HG03565 (cell line): ENCODE measurements around the gene CTDSP2.
A peak's percentile ranks its signal among the peaks of the same experiment; 100 is the strongest.
"Not testable (repeated sequence)": the region's sequence is repeated elsewhere in the genome, so short reads cannot be mapped to it uniquely, and the experiment has no call there.

Experiments used
- ATAC-seq: cut with Tn5 transposase; IDR thresholded peaks from one replicate; pipeline ENCODE4 v1.9.1; 2021; ENCODE audit warnings: mild to moderate bottlenecking, moderate library complexity; ENCODE audit not compliant: unreplicated experiment

CTDSP2 gene

DNA sequence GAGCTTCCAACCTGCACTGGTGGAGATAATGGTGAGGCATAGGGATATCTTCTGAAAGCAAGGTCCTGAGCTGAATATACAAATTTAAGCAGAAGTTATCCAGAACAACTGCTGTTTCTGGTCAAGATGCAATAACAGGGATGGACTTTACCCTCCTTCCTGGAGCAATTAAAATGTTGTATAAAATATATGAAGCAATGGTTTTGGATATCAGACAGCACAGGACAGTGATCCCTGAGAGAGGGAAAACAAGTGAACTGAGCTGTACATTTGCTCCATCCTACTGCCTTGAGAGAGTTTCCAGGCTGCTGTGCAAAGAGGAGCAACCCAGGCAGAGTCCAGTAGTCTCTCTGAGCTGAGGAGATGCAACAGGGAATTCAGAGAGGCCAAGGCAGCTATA is 36.0 kb upstream of the CTDSP2 start:
- ATAC-seq, result no peak

DNA sequence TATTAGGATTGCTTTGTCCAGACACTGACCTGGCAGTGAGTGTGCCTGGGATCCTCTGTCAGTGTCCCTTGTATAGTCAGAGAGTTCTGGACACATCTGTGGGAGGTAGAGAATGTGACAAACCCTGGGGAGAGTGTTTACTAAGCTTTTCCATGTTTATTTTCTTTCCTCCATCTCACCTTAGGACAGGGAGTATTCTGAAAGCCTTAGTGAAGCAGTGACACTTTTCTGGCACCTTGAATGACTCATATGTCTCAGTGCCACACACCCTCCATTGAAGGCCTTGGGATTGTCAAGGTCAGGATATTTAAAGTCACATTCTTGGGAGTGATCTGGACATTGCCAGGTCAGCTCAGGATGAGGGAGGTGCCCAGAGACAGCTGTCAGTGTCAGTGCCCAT is 34.9 kb upstream of the CTDSP2 start:
- no peak for ATAC-seq

DNA sequence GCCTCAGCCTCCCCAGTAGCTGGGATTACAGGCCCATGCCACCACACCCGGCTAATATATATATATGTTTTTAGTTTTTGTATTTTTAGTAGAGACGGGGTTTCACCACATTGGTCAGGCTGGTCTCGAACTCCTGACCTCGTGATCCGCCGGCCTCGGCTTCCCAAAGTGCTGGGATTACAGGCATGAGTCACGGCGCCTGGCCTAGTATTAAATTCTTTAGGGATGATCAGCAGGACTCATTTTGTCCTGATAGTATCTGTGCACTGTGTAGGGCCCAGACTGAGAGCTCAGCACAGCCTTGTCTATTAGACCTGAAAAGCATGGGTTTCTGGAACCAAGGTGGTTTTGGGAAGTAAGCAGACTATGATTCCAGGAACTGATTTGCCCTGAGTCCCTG is 34.5 kb upstream of the CTDSP2 start:
- not testable (repeated sequence) for ATAC-seq

DNA sequence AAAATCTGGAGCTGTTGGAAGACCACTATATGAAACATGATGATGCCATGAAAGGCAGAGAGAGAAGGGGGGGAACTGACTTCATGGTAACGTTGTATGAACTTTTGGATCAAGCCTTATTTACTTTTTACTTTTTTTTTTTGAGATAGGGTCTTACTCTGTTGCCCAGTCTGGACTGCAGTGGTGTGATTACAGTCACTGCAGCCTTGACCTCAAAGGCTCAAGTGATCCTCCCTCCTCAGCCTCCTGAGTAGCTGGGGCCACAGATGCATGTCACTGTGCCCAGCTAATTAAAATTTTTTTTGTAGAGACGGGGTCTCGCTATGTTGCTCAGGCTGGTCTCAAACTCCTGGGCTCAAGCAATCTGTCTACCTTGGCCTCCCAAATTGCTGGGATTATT is 31.3 kb upstream of the CTDSP2 start:
- no peak for ATAC-seq

DNA sequence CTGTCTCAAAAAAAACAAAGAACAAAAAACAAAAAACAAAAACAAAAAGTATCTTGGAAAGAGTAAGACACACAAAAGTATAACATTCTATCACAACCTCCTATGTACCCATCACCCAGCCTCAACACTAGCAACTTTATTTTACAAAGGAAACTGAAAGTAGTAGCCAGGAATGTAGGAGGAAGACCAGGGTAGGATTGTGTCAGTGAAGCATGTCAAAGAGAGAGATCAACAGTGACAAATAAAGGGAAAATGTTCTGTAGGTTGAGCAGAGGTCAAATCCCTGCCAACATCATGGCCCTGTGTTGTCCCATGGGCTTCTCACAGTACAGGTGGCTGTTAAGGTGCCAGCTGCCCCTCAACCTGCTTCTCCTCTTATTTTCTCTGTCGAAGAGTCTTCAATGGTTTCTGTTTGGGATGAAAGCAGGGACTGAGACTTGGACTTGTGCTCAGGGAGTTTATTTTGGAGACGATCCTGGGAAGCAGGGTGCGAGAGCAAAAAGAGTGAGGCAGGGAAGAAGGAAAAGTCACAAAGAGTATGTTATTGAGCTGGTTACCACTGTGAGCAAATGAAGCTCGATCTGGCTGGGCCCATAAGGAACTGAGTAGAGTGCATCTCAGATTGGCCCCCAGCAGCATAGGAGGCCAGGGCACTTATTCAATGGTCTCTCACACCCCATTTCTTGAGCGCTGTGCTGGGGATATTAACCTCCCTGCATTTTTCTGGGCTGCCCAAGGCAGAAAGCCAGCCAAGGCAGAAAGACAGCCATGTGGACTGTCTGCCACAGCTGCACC is 29.4 kb upstream of the CTDSP2 start:
- no peak for ATAC-seq

DNA sequence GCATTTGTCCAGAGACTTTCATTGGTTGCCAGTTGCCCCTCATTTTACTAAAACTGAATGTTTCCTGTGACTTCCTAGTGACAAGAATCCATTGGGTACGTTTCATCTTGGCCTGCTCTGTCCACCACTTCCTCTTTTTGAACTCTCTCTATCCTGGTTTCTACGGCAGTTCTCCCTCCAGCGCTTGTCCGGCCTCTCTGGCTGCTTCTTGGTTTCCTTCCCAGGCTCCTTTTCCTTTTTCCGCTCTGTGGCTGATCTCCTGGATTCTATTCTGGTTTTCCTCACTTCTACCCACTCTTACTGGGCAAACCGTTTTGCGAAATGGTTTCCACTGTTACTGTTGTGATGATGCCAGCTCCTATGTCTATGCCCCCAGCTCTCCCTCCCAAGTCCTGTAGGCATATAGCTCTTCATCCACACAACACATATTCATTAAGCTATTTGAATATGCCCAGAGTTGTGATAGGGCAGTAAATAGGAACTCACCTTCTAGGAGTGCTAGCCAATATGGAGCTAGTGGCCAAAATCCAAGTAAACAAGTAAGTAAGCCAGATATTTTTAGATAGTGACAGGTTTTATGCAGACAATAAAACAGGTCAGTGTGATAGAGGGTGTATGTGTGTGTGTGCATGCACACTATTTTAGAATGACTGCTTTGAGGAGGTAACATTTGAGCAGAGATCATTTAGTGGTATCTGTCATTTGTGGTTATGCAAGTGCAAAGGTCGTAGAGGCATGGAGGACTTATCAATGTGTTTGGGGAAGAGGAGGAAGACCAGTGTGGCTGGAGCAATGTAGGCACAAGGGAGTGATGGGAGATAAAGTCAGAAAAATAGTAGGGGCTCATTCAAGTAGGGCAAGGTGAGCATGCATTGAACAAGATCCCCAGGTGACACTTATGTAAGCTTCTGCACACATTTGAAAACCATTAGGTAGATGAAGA is 27.9 kb upstream of the CTDSP2 start:
- ATAC-seq, result no peak

DNA sequence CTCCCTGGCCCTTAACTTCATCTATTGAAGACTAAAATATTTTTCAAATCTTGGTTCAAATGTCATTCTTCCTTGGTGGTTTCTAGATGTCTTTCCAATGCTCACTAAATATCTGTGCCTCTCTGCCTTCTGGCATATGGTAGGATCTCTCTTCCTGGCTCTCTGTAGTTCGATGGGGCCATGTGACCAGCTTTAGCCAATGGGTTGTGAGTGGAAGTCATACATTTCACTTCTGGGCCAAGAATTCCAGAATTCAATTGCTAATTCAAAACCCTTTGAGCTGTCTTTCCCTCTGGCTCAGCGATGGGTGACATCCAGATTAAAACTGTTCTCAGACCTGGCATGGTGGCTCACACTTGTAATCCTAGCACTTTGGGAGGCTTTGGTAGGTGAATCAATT is 25.8 kb upstream of the CTDSP2 start:
- ATAC-seq, result no peak

DNA sequence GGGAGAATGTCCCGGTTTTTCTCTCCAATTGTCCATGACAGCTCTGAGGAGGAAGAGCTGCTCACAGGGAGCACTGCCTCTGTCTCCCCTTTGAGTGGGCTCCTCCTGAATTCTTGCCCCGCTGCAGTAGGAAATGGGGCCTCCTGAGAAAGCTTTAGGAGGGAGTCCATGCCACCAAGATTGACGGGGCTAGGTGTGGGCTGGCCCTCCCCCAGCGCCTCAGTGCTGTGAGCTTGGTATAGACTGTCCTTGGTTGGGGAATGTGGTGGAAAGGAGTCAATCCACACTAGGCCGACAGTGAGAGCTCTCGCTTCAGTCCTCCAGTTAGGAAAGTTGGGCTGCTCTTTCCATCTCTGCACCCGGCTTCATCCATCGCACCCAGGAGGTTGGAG is 23.4 kb upstream of the CTDSP2 start:
- no peak for ATAC-seq

DNA sequence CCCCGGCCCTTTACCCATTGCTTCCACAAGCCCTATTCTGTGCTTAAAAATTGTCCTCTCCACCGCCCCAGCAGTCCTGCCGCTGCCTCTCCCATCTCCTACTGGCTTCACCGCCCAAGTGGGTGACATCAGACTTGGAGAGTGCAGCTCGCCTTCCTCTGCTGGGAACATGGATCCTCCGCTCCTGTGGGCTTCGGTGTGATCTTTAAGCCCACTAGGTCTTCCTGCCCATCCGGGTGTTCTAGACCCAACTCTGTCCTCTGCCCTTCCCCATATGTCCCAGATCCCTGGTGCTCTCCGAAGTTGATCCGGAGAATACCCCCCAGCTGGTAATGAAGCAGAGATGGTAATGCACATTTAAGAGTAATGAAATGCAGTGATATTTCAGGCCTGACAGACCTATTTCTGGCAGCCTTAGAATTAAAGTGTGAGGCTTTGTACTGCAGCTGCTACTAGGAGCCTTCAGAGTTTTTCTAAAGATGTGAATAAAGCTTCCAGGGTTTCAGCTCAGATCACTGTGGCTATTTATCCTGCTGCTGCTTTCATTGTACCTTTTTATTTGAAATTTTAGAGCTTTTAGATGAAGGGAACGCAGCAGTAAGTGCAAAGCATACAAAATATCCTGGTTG is 22.9 kb upstream of the CTDSP2 start:
- no peak for ATAC-seq

DNA sequence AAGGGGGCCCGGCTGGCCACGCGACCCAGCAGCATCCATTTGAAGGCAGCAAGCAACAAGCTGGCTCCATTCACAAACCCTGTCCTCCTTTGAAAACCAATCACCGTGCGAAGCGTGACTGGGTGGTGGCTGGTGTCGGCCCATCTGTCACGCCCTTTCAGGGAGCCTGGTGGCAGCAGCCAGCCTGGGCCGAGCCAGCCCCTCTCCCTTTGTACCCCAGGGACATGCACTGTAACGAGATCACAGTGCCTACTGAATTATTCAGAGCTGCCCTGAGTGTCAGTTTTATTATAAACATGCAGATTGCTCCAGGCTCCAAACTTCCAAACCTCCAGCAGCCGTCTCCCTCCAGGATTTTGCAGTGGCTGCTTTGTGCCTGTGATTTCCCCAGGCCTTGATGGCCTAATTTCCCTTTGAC is 22.3 kb upstream of the CTDSP2 start:
- ATAC-seq, result no peak

DNA sequence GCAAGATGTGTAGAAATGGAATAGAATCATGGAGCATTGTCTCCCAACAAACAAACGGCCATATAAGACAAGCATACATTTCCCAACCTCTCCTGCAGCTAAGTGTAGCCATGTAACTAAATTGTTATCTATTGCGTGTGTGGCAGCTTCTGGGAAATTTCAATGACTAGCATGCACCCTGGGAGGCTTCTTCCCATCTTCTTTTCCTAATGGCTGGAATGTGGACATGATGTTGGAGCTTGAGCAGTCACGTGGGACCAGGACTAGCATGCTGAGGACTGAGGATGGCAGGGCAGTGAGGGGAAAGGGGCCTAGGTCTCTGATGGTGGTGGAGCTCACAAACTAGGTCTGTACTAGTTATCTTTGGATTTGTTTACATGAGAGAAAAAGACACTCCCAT is 21.7 kb upstream of the CTDSP2 start:
- no peak for ATAC-seq

DNA sequence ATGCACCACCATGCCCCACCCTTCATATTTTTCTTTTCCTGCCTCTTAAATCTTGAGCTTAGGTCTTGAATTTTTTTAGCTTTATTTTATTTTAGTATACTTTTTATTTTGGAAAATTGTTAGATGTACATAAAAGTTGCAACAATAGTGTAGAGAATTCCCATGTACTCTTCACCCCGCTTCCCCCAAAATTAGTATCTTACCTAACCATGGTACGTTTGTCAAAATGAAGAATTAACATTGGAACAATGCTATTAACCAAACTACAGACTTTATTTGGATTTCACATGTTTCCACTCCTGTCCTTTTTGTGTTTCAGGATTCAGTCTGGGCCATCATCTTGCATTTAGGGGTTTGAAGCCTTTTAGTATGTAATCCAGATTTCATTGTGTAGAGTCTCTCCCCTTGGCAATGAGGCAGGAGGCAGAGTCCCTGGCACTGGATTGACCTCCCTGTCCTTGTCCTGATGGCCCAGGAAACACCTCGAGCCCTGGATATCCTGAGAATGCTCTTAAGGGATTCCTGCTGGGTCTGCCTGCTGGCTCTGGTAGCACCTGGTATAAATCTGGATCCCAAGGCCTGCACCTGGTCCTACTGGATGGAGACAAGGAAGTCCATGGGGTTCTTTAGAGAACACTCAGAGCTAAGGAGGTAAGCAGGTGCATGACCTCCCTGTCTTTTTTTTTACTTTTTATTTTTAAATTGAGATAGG is 19.9 kb upstream of the CTDSP2 start:
- no peak for ATAC-seq

DNA sequence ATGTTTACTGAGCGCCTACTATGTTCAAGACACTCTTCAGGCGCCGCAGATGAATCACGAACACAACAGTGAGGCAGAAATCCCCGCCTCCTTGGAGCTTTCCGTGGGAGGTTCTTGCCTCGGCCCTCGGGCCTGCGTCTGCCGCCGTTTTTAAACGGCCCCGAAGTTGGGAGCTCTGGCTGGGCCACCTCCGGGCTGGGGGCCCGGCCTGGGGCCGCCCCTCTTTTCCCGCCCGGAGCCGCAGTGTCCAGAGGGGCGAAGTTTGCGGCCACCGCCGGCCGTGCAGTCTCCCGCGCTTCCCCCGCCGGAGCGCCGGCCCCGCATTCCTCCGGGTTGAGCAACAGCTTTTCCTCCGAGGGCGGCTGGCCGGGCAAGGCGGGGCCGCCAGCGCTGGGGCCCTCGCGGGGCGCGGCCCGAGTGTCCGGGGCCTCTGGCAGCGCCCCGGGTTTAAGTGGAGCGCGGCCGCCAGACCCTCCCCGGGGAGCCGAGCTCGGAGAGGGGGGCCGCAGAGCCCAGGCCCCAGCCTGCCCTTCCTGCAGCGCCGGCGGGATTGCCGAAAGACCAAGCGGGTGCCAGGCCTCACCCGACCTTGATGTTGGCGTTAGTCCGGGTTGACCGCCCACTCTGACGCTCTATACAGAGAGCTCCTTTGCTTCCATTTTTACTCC is 18.7 kb upstream of the CTDSP2 start:
- peak; percentile 73 for ATAC-seq

DNA sequence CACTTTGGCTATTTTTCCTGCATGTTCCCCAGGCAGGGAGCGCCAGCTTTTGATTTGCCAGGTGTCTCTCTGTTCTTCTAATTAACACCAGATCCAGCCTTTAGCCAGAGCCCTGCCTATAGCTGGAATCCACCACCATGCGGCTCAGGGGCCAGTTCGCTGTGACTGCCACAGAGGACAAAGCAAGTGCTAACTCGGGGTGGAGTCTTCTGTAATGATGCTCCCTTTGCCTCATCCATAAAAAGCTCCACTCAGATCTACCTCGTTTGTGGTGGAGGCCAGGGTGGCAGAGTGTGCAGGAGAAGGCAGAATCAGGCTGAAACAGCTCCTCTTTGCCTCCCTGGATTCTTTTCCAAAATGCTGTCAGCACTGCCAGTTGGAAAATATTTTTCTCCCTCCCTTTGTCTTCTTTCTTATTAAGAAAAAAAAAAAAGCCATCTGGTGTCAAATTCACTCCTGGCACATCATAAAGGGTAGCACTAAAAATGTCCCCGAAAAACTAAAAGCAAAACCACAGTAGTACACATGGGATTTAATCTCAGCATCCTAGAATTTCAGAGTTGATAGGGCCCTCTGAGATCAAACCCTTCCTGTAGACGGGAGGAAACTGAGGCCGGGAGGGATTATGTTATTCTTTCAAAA is 18.0 kb upstream of the CTDSP2 start:
- no peak for ATAC-seq

DNA sequence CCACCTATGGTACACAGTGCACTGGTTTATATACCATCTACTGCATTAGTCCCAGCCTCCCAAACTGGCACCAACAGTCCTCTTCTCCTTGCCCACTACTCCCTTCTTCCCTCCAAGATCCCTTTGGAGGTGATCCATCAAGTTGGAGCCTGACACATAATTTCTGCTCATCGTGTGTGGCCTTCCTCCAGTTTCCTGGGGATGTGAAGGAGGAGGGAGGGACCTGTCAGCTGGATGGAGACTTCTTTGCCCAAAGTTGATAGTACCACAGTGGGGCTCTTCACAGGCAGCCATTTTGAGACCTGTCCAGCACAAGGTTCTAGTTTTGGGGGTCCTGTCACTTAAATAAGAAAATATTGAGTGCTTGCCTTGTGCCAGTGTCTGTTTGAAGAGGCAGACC is 17.1 kb upstream of the CTDSP2 start:
- ATAC-seq, result no peak

DNA sequence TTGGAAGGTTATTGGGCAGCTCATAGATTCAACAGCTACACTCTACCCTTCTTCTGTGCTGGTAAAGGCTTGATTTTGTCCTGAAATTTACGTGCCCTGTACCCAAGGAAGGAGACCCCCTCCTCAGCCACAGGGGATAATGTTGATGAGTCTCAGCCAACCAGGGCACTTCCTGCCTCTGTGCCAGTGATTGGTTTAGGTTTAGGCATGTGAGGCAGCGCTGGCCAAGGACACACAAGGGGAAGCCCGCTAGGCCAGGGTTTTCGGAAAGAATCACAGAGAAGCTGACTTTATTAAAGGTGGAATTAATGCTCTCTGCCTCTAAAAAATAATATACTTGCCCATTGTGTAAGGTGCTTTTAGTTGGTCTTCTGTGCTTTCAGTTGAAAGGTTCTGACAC is 15.4 kb upstream of the CTDSP2 start:
- no peak for ATAC-seq

DNA sequence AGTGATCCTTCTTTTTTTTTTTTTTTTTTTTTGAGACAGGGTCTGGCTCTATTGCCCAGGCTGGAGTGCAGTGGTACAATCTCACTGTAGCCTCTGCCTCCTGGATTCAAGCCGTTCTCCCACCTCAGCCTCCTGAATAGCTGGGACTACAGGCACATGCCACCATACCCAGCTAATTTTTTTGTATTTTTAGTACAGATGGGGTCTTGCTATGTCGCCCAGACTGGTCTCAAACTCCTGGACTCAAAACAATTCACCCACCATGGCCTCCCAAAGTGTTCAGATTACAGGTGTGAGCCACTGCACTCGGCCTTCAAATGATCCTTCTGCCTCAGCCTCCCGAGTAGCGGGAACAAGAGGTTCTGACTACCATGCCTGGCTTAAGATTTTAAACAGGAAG is 14.4 kb upstream of the CTDSP2 start:
- ATAC-seq, result not testable (repeated sequence)

DNA sequence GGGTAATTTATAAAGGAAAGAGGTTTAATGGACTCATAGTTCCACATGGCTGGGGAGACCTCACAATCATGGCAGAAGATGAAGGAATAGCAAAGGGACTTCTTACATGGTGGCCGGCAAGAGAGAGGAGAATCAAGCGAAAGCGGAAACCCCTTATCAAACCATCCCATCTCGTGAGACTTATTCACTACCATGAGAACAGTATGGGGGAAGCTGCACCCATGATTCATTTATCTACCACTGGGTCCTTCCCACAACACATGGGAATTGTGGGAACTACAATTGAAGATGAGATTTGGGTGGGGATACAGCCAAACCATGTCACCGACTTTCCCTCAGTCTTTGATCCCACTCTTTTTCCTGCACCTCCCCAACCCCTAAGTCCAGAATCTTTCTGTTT is 12.6 kb upstream of the CTDSP2 start:
- ATAC-seq, result no peak

DNA sequence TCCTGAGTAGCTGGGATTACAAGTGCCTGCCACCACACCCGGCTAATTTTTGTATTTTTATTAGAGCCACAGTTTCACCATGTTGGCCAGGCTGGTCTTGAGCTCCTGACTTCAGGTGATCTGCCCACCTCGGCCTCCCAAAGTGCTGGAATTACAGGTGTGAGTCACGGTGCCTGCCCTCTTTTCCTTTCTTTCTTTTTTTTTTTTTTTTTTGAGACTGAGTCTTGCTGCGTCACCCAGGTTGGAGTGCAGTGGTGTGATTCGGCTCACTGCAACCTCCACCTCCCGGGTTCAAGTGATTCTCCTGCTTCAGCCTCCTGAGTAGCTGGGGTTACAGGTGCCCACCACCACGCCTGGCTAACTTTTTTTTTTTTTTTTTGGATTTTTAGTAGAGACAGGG is 11.6 kb upstream of the CTDSP2 start:
- ATAC-seq, result not testable (repeated sequence)

DNA sequence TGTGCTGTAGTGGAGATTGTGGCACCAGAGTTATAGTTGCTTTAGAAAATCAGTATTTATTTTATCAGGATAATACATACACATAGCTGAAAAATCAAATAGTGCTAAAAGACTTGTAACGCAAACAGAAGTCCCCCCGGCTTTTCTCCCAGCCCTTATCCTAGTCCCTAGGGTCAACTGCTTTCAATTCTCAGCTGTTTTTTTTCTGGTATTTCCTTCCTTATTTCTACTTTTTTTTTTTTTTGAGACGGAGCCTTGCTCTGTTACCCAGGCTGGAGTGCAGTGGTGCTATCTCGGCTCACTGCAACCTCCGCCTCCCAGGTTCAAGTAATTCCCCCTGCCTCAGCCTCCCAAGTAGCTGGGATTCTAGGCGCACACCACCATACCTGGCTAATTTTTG is 8.4 kb upstream of the CTDSP2 start:
- ATAC-seq, result no peak
